SK-N-SH treated with all-trans-retinoic acid at 6 μM for 48 hours (cell line): ENCODE results near the gene CDR2.

ENCODE experiments used
- CREB5 ChIP-seq: fragments of 250-450 bp; sonication (Bioruptor Pico); IDR thresholded peaks from 2 replicates; pipeline ENCODE4 v1.5.1; 2020; ENCODE audit warnings: low read depth, mild to moderate bottlenecking, moderate library complexity
- PATZ1 ChIP-seq: fragments of 250-450 bp; sonication (Bioruptor Pico); IDR thresholded peaks from 2 replicates; pipeline ENCODE4 v1.8.0; 2020; ENCODE audit warnings: mild to moderate bottlenecking, moderate library complexity, borderline replicate concordance
- POU6F1 ChIP-seq: fragments of 250-450 bp; sonication (Bioruptor Pico); IDR thresholded peaks from 2 replicates; pipeline ENCODE4 v1.8.0; 2021; ENCODE audit warnings: low read depth, mild to moderate bottlenecking, moderate library complexity, borderline replicate concordance
- RARB ChIP-seq: fragments of 250-450 bp; sonication (Bioruptor Pico); IDR thresholded peaks from 2 replicates; pipeline ENCODE4 v1.8.0; 2021; ENCODE audit warnings: mild to moderate bottlenecking, moderate library complexity
- SNAI2 ChIP-seq: fragments of 250-450 bp; sonication (Bioruptor Pico); IDR thresholded peaks from 2 replicates; pipeline ENCODE4 v1.5.0; 2020; ENCODE audit warnings: mild to moderate bottlenecking, moderate library complexity
- ZNF8 ChIP-seq: fragments of 450-650 bp; formaldehyde crosslinking; IDR thresholded peaks from 2 replicates; pipeline ENCODE4 v1.5.0; 2020; ENCODE audit warnings: mild to moderate bottlenecking, moderate library complexity

- no peak for TF ChIP-seq PATZ1 (CRISPR knock-in tag)
- no peak for TF ChIP-seq POU6F1 (CRISPR knock-in tag)
- no peak for TF ChIP-seq SNAI2
- TF ChIP-seq RARB (CRISPR knock-in tag): no peak
- no peak for TF ChIP-seq CREB5 (CRISPR knock-in tag)
- no peak for TF ChIP-seq ZNF8 (CRISPR knock-in tag)
These were observed 8.0 kb downstream of the CDR2 start for GRCh38 chr16:22366371-22366770.
